ENCODE measurements around the gene SLC5A2.
"Not testable (repeated sequence)": the region's sequence is repeated elsewhere in the genome, so short reads cannot be mapped to it uniquely, and the experiment has no call there.

The SLC5A2 gene

GRCh38 chr16:31438414-31438813 is 44.5 kb upstream of the SLC5A2 start:
- Histone ChIP-seq H3K4me1 (ENCODE audit: insufficient read depth, low read length) (peaks cover 12% of the 10 kb centered on the region), H3K27ac (ENCODE audit: low read length) (no peak overlapping the region), H3K4me2 (ENCODE audit: insufficient read depth, low read length) (no peak overlapping the region), H3K36me3 (ENCODE audit: insufficient read depth, low read length) (no peaks in the 10 kb centered on the region), H3K9ac (ENCODE audit: low read depth, low read length) (no peak overlapping the region), H3K9me3 (ENCODE audit: insufficient read depth, low read length, severe bottlenecking) (no peaks in the 10 kb centered on the region), H2AFZ (ENCODE audit: low read depth, low read length) (no peak overlapping the region), H3K79me2 (ENCODE audit: insufficient read depth, low read length) (no peaks in the 10 kb centered on the region), H3K4me3 (ENCODE audit: low read depth in 1 of 2, low read length in 2 of 2) (no peak overlapping the region), H3K27me3 (ENCODE audit: insufficient read depth, low read length, poor library complexity) (no peaks in the 10 kb centered on the region), H4K20me1 (ENCODE audit: insufficient read depth, low read length) (no peaks in the 10 kb centered on the region)
- no peak for TF ChIP-seq EZH2 (IDR thresholded peaks at IDR 0.05; ENCODE audit: borderline replicate concordance, low read depth, low read length, severe bottlenecking)
- TF ChIP-seq CTCF (IDR thresholded peaks at IDR 0.05; ENCODE audit: borderline replicate concordance, extremely low read depth, low read length, poor library complexity, severe bottlenecking), result no peak
- no peak for DNase-seq
- ATAC-seq (ENCODE audit: insufficient read depth, low read depth), result no peak

GRCh38 chr16:31439023-31439422 is 43.9 kb upstream of the SLC5A2 start:
- not testable (repeated sequence) for DNase-seq; ATAC-seq (ENCODE audit: insufficient read depth, low read depth)

GRCh38 chr16:31439519-31439918 is 43.4 kb upstream of the SLC5A2 start:
- H3K4me1 ChIP-seq (ENCODE audit: insufficient read depth, low read length), result peaks cover 12% of the 10 kb centered on the region
- no peak overlapping the region for H3K4me2 ChIP-seq (ENCODE audit: insufficient read depth, low read length)
- H3K79me2 ChIP-seq (ENCODE audit: insufficient read depth, low read length), result no peaks in the 10 kb centered on the region
- no peak overlapping the region for H3K9ac ChIP-seq (ENCODE audit: low read depth, low read length)
- DNase-seq (no peak), ATAC-seq (ENCODE audit: insufficient read depth, low read depth) (no peak)
- no peaks in the 10 kb centered on the region for H3K36me3 ChIP-seq (ENCODE audit: insufficient read depth, low read length)
- no peaks in the 10 kb centered on the region for H3K9me3 ChIP-seq (ENCODE audit: insufficient read depth, low read length, severe bottlenecking)
- H3K4me3 ChIP-seq (ENCODE audit: low read depth in 1 of 2, low read length in 2 of 2), result no peak overlapping the region
- no peaks in the 10 kb centered on the region for H4K20me1 ChIP-seq (ENCODE audit: insufficient read depth, low read length)
- H3K27me3 ChIP-seq (ENCODE audit: insufficient read depth, low read length, poor library complexity), result no peaks in the 10 kb centered on the region
- no peak overlapping the region for H3K27ac ChIP-seq (ENCODE audit: low read length)
- no peak overlapping the region for H2AFZ ChIP-seq (ENCODE audit: low read depth, low read length)
- TF ChIP-seq EZH2 (IDR thresholded peaks at IDR 0.05; ENCODE audit: borderline replicate concordance, low read depth, low read length, severe bottlenecking) (no peak), CTCF (IDR thresholded peaks at IDR 0.05; ENCODE audit: borderline replicate concordance, extremely low read depth, low read length, poor library complexity, severe bottlenecking) (no peak)

More at GRCh38 chr16:31439023-31439422, 43.9 kb upstream of the SLC5A2 start:
- H3K27ac ChIP-seq (ENCODE audit: low read length); H3K4me3 ChIP-seq (ENCODE audit: low read depth in 1 of 2, low read length in 2 of 2); H3K36me3 ChIP-seq (ENCODE audit: insufficient read depth, low read length); H4K20me1 ChIP-seq (ENCODE audit: insufficient read depth, low read length); H3K79me2 ChIP-seq (ENCODE audit: insufficient read depth, low read length); H2AFZ ChIP-seq (ENCODE audit: low read depth, low read length); H3K9ac ChIP-seq (ENCODE audit: low read depth, low read length); H3K4me2 ChIP-seq (ENCODE audit: insufficient read depth, low read length); H3K9me3 ChIP-seq (ENCODE audit: insufficient read depth, low read length, severe bottlenecking); H3K27me3 ChIP-seq (ENCODE audit: insufficient read depth, low read length, poor library complexity): not testable (repeated sequence)
- peaks cover 12% of the 10 kb centered on the region for H3K4me1 ChIP-seq (ENCODE audit: insufficient read depth, low read length)

GRCh38 chr16:31440516-31441184 is 42.3 kb upstream of the SLC5A2 start:
- Histone ChIP-seq H3K4me2 (ENCODE audit: insufficient read depth, low read length) (no peak overlapping the region), H2AFZ (ENCODE audit: low read depth, low read length) (no peak overlapping the region), H3K79me2 (ENCODE audit: insufficient read depth, low read length) (no peaks in the 10 kb centered on the region), H3K4me1 (ENCODE audit: insufficient read depth, low read length) (peaks cover 12% of the 10 kb centered on the region), H3K9ac (ENCODE audit: low read depth, low read length) (no peak overlapping the region), H4K20me1 (ENCODE audit: insufficient read depth, low read length) (no peaks in the 10 kb centered on the region), H3K9me3 (ENCODE audit: insufficient read depth, low read length, severe bottlenecking) (no peaks in the 10 kb centered on the region), H3K36me3 (ENCODE audit: insufficient read depth, low read length) (no peaks in the 10 kb centered on the region), H3K4me3 (ENCODE audit: low read depth in 1 of 2, low read length in 2 of 2) (no peak overlapping the region), H3K27ac (ENCODE audit: low read length) (no peak overlapping the region), H3K27me3 (ENCODE audit: insufficient read depth, low read length, poor library complexity) (no peaks in the 10 kb centered on the region)
- no peak for TF ChIP-seq EZH2 (IDR thresholded peaks at IDR 0.05; ENCODE audit: borderline replicate concordance, low read depth, low read length, severe bottlenecking)
- no peak for TF ChIP-seq CTCF (IDR thresholded peaks at IDR 0.05; ENCODE audit: borderline replicate concordance, extremely low read depth, low read length, poor library complexity, severe bottlenecking)
- no peak for DNase-seq
- ATAC-seq (ENCODE audit: insufficient read depth, low read depth), result no peak

Data from DND-41 (cell line).